GM19438 (cell line): ENCODE results near the gene POLE.

Source experiments
- ATAC-seq: cut with Tn5 transposase; IDR thresholded peaks from one replicate; pipeline ENCODE4 v1.9.1; 2021; ENCODE audit warnings: low read depth; ENCODE audit not compliant: unreplicated experiment

Gene POLE

GRCh38 chr12:132618683-132619043 lies 68.5 kb downstream of the POLE start, which contains the start of gene P2RX2:
Gene P2RX2 (plus strand): TSS chr12:132618776. CDS start chr12:132618817, 41 bp downstream.
- no peak for ATAC-seq

DNA sequence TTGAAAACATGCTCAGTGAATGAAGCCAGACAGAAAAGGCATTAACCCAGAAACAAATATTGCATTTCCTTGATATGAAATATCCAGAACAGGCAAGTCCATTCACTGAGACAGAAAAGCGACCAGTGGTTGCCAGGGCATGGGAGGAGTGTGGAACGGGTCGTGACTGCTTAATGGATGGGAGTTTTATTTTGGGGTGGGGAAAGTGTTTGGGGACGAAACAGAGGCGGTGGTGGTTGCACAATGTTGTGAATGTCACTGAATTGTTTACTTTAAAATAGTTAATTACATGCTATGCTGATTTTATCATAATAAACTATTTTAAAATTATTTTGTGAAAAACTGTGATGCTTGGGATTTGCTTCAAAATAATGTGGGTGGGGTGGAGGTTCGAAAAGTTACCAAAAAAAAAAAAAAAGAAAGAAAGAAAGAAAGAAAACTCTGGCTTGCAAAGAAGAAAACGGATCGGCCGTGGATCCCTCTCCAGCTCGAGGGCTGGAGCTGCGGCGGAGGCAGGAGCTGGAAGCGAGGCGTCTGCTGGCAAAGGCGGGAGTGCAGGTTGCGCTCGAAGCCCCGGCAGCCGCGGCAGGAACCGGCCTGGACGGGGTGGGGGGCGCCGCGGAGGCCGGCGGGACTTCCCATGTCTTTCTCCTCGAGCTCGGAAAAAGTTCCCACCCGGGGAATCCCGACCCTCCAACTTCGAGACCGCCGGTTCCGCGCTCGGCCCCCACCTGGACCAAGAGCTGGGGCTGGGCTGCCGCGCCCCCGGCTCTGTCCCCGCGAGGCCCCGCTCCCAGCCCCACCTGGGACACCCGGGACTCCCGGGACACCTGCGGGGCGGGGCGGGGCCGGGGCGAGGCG lies 69.1 kb downstream of the POLE start:
- no peak for ATAC-seq

- ATAC-seq: no peak
Observed at GRCh38 chr12:132617135-132617701, 69.9 kb downstream of the POLE start.

DNA sequence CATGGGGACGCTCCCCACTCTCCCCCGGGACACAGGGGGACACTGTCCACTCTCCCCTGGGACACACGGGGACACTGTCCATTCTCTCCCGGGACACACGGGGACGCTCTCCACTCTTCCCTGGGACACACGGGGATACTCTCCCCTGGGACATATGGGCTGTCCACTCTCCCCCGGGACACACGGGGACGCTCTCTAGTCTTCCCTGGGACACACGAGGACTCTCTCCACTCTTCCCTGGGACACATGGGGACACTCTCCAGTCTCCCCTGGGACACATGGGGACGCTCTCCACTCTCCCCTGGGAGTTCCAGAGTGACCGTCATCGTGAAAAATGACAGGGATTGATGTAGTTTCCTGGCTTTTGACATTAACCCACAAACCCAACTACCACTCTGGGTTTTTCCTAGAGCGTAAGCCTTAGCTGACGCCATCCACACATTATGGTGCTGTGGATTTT lies 71.5 kb downstream of the POLE start:
- no peak for ATAC-seq

DNA sequence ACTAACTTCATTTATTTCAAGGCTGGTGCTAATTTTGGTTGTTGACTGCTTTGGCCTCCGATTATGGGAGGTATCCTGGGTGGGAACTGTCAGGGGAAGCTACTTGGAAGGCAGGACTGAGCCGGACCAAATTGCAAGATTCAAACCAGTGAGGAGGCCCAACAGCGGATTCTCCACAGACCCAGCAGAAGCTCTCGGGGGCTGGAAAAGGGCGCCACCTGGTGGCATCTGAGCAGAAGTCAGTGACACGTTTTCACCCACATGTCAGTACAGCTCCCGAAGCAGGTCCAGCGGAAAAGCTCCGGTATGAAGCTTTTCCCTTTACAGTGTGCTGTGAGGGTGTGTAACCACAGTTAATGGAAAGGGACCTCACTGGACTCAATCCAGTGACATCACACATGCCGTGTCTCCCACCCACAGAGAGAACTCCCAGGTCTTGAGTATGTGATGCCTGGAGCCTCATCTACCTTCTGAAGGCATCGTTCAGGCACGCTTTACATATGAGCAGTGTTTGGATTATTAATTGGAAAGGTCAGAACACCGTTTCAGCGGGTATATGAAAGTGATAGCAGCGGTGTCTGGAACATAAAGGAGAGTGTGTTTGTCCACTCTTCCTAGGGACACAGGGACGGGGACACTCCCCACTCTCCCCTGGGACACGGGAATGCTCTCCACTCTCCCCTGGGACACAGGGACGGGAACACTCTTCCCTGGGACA lies 72.1 kb downstream of the POLE start:
- ATAC-seq: peak; percentile 84

GRCh38 chr12:132614029-132614428 lies 73.1 kb downstream of the POLE start:
- no peak for ATAC-seq

GRCh38 chr12:132611620-132612019 lies 75.5 kb downstream of the POLE start:
- ATAC-seq: no peak

- ATAC-seq: no peak
Observed at GRCh38 chr12:132610866-132611602, 76.1 kb downstream of the POLE start.

- no peak for ATAC-seq
Observed at GRCh38 chr12:132610051-132610759, 76.9 kb downstream of the POLE start, which contains the start of gene LRCOL1. Gene LRCOL1 (minus strand): TSS chr12:132610582. CDS start chr12:132606251, 4,331 bp downstream.

GRCh38 chr12:132608231-132609171 lies 78.6 kb downstream of the POLE start:
- no peak for ATAC-seq

DNA sequence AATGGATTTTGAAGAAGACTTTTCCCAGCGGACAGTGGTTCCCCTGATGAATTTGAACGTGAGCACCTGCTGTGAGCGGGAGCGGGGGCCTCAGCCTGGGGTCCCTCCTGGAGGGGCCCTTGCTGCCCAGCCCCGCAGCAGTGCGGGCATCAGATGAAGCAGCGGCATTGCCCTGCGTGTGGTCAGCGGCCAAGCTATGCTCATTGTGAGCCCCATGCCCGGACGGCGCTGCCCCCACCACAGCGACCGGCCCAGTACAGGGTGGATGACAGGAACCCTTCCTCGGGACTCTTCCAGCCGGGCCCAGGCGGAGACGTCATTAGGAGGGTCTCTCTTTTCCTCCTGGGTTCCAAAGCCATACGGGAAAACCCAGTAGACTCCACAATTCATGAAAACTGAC lies 80.2 kb downstream of the POLE start:
- no peak for ATAC-seq

DNA sequence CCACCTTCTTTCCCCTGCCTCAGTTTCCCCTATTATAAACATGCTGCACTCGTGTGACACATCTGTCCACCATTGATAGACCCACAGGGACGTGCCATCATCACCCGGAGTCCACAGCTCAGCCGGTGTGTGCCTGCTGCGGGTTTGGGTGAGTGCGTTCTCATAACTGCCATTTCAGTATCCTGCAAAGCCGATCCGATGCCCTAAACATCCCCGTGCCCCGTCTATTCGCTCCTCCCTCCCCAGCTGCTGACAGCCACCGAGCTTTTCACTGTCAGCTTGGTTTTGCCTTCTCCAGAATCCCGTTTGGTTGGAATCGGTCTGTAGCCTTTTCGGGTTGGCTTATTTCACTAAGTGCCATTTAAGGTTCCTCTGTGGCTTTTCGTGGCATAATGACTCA lies 80.7 kb downstream of the POLE start:
- ATAC-seq: no peak

DNA sequence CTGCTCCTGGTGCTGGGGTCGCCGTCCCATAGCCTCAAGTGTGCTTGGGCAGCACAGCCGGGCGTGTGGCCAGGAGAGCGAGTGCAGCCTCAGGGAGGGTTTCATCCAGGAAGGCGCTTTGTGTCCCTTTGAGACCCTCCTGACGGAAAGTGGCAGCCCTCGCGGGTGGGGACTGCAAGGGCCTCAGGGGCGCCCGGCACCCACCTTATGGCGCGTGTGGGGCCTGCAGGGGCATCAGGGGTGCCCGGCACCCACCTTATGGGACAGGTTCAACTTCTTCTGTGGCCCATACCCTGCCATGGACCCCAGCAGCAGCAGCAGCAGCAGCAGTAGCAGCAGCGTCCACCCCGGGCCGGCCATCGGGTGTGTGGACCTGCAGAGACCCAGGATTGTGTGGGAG lies 81.2 kb downstream of the POLE start:
- no peak for ATAC-seq

- no peak for ATAC-seq
Observed at GRCh38 chr12:132604668-132605441, 82.3 kb downstream of the POLE start.

DNA sequence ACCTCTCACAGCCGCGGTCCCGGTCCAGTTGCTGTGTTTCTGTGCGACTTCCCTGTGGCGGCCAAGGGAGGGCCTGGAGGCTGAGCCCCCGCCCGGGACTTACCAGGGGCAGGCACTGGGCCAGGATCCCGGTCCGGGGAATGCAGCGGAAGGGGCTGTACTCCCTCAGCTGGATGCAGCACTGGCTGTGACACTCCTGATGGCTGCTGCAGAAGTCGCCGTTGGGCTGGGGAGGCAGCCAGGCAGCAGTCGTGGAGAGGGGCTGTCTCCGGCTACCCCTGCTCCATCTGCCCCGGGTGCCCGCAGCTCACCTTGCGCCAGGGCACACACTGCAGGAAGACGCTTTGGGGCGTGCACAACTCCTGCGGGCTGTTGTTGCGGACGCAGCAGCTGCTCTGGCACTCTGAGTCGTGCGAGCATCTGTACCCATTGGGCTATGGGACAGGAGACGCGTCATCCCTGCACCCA lies 83.0 kb downstream of the POLE start:
- ATAC-seq: no peak

DNA sequence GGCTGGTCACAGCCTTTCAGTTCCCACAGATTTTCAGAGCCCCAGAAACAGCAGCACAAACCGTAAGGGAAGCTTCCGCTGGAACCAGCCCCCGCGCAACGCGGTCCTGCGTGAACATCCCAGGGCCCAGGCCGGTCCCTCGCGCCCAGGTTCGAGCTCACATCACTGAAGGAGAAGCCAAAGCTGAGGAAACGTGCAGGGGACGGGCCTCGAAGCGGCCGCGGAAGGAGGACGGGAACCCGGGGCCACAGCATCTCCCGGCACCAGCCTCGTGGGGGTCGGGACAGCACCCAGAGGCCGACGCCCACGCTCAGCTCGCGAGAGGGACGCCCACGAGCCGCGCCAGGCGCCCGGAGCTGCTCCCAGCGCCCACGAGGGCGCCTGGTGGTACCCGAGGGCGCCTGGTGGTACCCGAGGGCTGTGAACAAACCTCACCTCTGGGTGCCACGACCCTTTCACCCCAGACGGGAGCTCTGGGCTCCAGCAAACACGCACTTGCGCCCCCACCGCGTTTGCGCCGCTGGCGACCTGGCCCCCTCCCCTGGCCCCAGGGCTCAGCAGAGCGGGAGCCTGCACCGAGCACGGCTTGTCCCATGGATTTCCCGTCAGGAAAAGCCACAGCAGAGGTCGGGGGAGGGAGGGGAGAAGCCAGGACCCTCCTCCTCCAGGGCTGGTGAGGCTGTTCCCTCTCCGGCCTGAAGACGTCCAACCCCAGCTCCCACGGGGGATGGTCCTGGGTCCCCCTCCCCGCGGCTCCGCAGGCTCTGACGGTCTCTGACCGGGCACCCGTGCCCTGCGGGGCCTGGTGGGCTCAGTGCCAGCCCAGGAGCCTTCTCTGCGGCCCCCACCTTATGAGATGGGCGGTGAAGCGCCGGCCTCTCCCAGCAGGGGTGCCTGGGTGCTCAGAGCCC lies 83.6 kb downstream of the POLE start:
- ATAC-seq: no peak
